ENCODE data around the gene TCF20.

DNA sequence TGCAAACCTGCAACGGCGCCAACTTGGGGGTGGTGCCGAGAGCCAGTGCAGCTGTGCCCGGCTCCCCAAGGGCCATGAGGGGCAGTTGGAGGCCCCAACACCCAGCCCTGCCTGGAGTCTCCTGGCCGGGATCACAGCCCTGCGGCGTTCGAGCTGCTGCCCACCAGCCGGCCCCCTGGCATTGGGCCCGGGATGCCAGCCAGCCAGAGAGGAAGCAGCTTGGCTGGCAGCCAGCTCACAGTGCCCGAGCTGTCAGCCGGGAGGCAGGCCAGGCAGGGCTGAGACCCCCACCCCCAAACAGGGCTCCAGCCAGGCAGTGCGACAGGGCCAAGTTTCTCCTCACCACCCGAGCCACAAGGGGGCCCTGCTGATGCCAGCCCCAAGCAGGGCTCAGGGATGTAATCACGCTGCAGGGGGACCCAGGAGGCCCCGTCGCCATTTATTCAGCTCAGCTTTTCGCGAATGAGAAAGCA, 26.0 kb upstream of the TCF20 start:
- TF ChIP-seq, protein P1, sequence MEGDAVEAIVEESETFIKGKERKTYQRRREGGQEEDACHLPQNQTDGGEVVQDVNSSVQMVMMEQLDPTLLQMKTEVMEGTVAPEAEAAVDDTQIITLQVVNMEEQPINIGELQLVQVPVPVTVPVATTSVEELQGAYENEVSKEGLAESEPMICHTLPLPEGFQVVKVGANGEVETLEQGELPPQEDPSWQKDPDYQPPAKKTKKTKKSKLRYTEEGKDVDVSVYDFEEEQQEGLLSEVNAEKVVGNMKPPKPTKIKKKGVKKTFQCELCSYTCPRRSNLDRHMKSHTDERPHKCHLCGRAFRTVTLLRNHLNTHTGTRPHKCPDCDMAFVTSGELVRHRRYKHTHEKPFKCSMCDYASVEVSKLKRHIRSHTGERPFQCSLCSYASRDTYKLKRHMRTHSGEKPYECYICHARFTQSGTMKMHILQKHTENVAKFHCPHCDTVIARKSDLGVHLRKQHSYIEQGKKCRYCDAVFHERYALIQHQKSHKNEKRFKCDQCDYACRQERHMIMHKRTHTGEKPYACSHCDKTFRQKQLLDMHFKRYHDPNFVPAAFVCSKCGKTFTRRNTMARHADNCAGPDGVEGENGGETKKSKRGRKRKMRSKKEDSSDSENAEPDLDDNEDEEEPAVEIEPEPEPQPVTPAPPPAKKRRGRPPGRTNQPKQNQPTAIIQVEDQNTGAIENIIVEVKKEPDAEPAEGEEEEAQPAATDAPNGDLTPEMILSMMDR (IDR thresholded peaks at IDR 0.05), result no peak
- TF ChIP-seq POLR2A (IDR thresholded peaks at IDR 0.05), result no peak
